Prostate gland (tissue), 2 donors: ENCODE data around the gene NRBF2. TPM values are rescaled to one million over a fixed set of nuclear protein-coding genes. Genes with fewer than 3 reads are reported as not detected.
A peak's percentile ranks its signal among the peaks of the same experiment; 100 is the strongest.
"Not testable (repeated sequence)": the region's sequence is repeated elsewhere in the genome, so short reads cannot be mapped to it uniquely, and the experiment has no call there.

ENCODE experiments used
- DNase-seq: peaks from one replicate; pipeline ENCODE4 v3.0.0-alpha.2; 2019; ENCODE audit warnings: low spot score
- H3K27ac ChIP-seq, 2 donors: fragments of 200-600 bp; sonication (generic); 2 replicates each; pipeline ENCODE4 v1.5.1; 2017 to 2019
- H3K27me3 ChIP-seq: fragments of 200-600 bp; sonication (generic); replicated peaks from 2 replicates; pipeline ENCODE4 v1.5.1; 2019; ENCODE audit not compliant: insufficient read depth
- H3K36me3 ChIP-seq, 2 donors: fragments of 200-600 bp; sonication (generic); 1 replicate in 1 of 2; 2 replicates in 1 of 2; pipeline versions ENCODE4 v1.5.1 to v1.8.1; 2017 to 2019
- H3K4me1 ChIP-seq: fragments of 200-600 bp; sonication (generic); replicated peaks from 2 replicates; pipeline ENCODE4 v1.5.1; 2019
- H3K4me3 ChIP-seq, 2 donors: fragments of 200-600 bp; sonication (generic); 2 replicates each; pipeline ENCODE4 v1.5.1; 2017 to 2019
- H3K9me3 ChIP-seq: fragments of 200-600 bp; sonication (generic); 2 replicates; pipeline ENCODE4 v1.5.1; 2017
- CTCF ChIP-seq, 4 experiments: fragments of 200-600 bp in 2 of 4; fragments of 450-650 bp in 2 of 4; sonication (generic) in 2 of 4; IDR thresholded peaks; 1 replicate in 3 of 4; 2 replicates in 1 of 4; pipeline ENCODE4 v1.5.1; 2016 to 2019; ENCODE audit warnings: antibody characterized with exemption in 4 of 4, mild to moderate bottlenecking in 2 of 4, moderate library complexity in 2 of 4
- POLR2A ChIP-seq: fragments of 450-650 bp; IDR thresholded peaks from one replicate; pipeline ENCODE4 v1.6.1; 2016; ENCODE audit warnings: antibody characterized with exemption, mild to moderate bottlenecking
- POLR2AphosphoS5 ChIP-seq: sonication (generic); formaldehyde crosslinking; IDR thresholded peaks from one replicate; pipeline ENCODE4 v1.6.1; 2017; ENCODE audit warnings: antibody characterized with exemption
- WGBS: methylation state at CpG from one replicate; pipeline ENCODE4 v1.1.5; 2018; 5-methylcytosine and 5-hydroxymethylcytosine counted together
- intact Hi-C: fragments of 100-400 bp; cut with DNase I; formaldehyde crosslinking; loops from one replicate; pipeline ENCODE4 v1.14.2; 2022
- total RNA-seq, 2 donors: library from RNA; depleted of rRNA; stranded (reverse); fragments of >200 nt; gene quantifications; one replicate each; pipeline ENCODE4 v1.1.0, GENCODE V29; 2016

NRBF2 gene
- 10 to 100 TPM; 15.7 to 20.6 TPM for total RNA-seq

GRCh38 chr10:63133056-63133820 lies at the start of gene NRBF2:
TSS of gene NRBF2 (plus strand) at chr10:63133328. CDS start at chr10:63133471, 143 bp downstream.
- intact Hi-C loops, result loop anchor here (10.0 kb wide), 1 partner anchor 328 kb away; the partner anchor contains the start of gene ADO
- Histone ChIP-seq H3K9me3 (no peaks in the 10 kb centered on the region), H3K4me3 (peak within 1 kb of the TSS; percentile 96 to 97), H3K4me1 (no peaks in the 10 kb centered on the region), H3K27ac (peak within 1 kb of the TSS; percentile 90 to 93), H3K27me3 (no peaks in the 10 kb centered on the region), H3K36me3 (no peaks in the 10 kb centered on the region)
- DNase-seq, result peak; percentile 93
- TF ChIP-seq CTCF (IDR thresholded peaks at IDR 0.05), result peak in 2 of 4 experiments; percentile 13 to 15
- peak; percentile 88 for TF ChIP-seq POLR2AphosphoS5
- peak; percentile 97 for TF ChIP-seq POLR2A
- WGBS, result under 1% methylated on average over 55 of the region's 55 CpGs

- intact Hi-C loops, result loop anchor here (10.0 kb wide), 1 partner anchor 489 kb away; no protein-coding TSS in a partner anchor
- DNase-seq, H3K27me3 ChIP-seq, H3K4me3 ChIP-seq, H3K36me3 ChIP-seq, H3K9me3 ChIP-seq, H3K4me1 ChIP-seq, H3K27ac ChIP-seq: not testable (repeated sequence)
- whole genome bisulfite sequencing, result 96% methylated on average over 14 of the region's 14 CpGs
Measured at GRCh38 chr10:63083406-63083805, 49.7 kb upstream of the NRBF2 start.

DNA sequence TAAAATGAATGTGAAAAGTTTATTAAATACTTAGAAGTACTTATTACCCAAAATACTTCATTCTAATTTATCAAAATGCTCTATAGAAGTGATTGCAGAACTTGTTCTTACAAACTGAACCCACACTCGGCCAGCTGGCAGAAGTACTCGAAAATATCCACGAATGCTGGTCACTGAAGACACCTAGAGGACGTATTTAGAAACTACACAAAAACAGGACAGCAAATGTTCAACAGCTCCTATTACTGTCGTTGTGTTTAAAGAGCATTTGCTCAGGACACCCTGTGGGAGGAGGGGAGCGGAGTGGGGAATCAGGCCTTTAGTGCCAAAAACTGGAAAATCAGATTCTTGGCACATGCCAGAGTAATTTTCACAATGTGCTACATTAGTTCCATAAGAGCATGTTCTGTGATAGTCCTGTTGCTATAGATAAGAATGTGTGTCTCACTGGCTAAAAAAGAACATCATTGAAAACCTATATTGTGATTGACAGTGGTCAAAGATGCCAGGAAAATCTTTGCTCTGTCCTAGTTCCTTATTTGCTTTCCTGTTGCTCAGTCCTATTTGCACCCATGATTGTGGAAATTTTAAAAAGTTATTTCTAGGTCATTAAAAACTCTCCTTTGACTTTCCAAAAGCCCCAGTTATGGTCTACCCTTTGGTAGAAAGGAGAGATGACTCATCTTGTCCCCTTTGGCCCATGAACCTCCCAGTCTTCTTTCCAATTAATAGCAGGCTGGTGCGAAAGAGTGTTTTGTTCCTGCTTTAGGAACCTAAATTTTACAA lies 49.0 kb upstream of the NRBF2 start:
- WGBS, result 10% methylated on average over 7 of the region's 7 CpGs
- intact Hi-C loops, result loop anchor here (10.0 kb wide), 1 partner anchor 489 kb away; no protein-coding TSS in a partner anchor
- H3K27ac ChIP-seq, result no peak overlapping the region

DNA sequence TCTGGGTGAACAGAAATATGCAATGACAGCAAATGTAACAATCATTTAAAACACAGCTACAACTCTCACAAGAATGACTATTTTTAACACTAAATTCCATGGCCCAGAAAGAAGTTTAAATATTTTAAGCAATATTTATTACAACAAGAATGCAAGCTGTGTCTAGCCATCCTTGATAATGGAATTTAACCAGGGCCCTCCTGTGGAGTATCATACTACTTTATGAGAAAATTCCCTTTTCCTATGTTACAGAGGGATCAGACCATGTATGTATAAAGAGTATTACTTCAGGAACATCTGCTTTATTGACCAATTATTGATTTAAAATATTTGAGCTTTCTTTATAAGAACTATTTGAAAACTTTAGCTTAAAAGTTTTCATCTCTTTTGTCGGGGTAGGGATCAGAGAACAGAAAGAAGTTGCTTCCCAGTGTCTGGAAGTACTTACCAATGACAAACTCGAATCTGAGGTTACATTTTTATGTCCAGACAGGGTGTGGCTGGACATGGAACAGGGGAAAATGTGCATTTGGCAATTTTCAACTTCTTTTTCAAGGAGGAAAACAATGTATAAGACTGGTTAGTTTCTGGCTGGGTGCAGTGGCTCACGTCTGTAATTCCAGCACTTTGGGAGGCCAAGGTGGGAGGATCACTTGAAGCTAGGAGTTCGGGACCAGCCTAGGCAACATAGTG lies 48.3 kb upstream of the NRBF2 start:
- WGBS, result 74% methylated on average over 4 of the region's 4 CpGs
- H3K4me1 ChIP-seq, result no peaks in the 10 kb centered on the region
- no peak overlapping the region for H3K4me3 ChIP-seq
- H3K27me3 ChIP-seq, result no peaks in the 10 kb centered on the region
- no peak overlapping the region for H3K27ac ChIP-seq
- intact Hi-C loops, result loop anchor here (10.0 kb wide), 1 partner anchor 490 kb away; no protein-coding TSS in a partner anchor
- DNase-seq, result no peak
- H3K9me3 ChIP-seq, result no peaks in the 10 kb centered on the region
- H3K36me3 ChIP-seq, result no peaks in the 10 kb centered on the region
- TF ChIP-seq CTCF (IDR thresholded peaks at IDR 0.05), result no peak
- TF ChIP-seq POLR2A, result no peak
- TF ChIP-seq POLR2AphosphoS5, result no peak

More for the DNA sequence above, 49.0 kb upstream of the NRBF2 start:
- H3K4me1 ChIP-seq, result no peaks in the 10 kb centered on the region
- H3K4me3 ChIP-seq, result no peak overlapping the region
- no peaks in the 10 kb centered on the region for H3K27me3 ChIP-seq
- H3K9me3 ChIP-seq, result no peaks in the 10 kb centered on the region
- H3K36me3 ChIP-seq, result no peaks in the 10 kb centered on the region
- peak in 3 of 4 experiments; percentile 49 to 71 (median 66) for TF ChIP-seq CTCF (IDR thresholded peaks at IDR 0.05)
- peak; percentile 36 for TF ChIP-seq POLR2AphosphoS5
- no peak for TF ChIP-seq POLR2A
- DNase-seq, result peak; percentile 52

GRCh38 chr10:63093227-63093626 lies 39.9 kb upstream of the NRBF2 start:
- H3K27ac ChIP-seq, result no peak overlapping the region
- WGBS, result 71% methylated on average over 2 of the region's 2 CpGs
- no peaks in the 10 kb centered on the region for H3K9me3 ChIP-seq
- no peaks in the 10 kb centered on the region for H3K36me3 ChIP-seq
- no peak for TF ChIP-seq POLR2AphosphoS5
- TF ChIP-seq POLR2A, result no peak
- no peak for TF ChIP-seq CTCF (IDR thresholded peaks at IDR 0.05)
- no peaks in the 10 kb centered on the region for H3K27me3 ChIP-seq
- no peak overlapping the region for H3K4me3 ChIP-seq
- no peaks in the 10 kb centered on the region for H3K4me1 ChIP-seq
- DNase-seq, result no peak
- intact Hi-C loops, result no loop called here
